Left colon (tissue), 2 donors: Measurements from ENCODE around the gene ZFP1. TPM values are rescaled to one million over a fixed set of nuclear protein-coding genes. Genes with fewer than 3 reads are reported as not detected.
A peak's percentile ranks its signal among the peaks of the same experiment; 100 is the strongest.

Experiments
- ATAC-seq: fragments of 200-7000 bp; cut with Tn5 transposase; one replicate; pipeline ENCODE4 v1.9.1; 2020; ENCODE audit warnings: mild to moderate bottlenecking, moderate library complexity
- DNase-seq, 2 donors: peaks; one replicate each; pipeline ENCODE4 v3.0.0-alpha.2; 2020
- intact Hi-C, 2 donors: fragments of 100-400 bp; cut with DNase I in 1 of 2; cut with micrococcal nuclease in 1 of 2; formaldehyde crosslinking; loops; one replicate each; pipeline versions ENCODE4 v1.11.2 to v1.14.0; 2022; cut with DNase I, micrococcal nuclease
- total RNA-seq, 2 donors: library from RNA; stranded (reverse); fragmentation: NEBNext Ultra II Directional; extraction: Animal tissue kit (Norgen Biotek cat#: 25700); gene quantifications; one replicate each; pipeline ENCODE4 v1.2.1, GENCODE V29; 2021
- donor health status: DM: no; HTN: no; CAD: no.
- donor health status: DM: yes; HTN: yes; CAD: no.

ZFP1 gene
- total RNA-seq, 2 donors from 2014 or later, result 3.1 to 6.2 TPM

DNA sequence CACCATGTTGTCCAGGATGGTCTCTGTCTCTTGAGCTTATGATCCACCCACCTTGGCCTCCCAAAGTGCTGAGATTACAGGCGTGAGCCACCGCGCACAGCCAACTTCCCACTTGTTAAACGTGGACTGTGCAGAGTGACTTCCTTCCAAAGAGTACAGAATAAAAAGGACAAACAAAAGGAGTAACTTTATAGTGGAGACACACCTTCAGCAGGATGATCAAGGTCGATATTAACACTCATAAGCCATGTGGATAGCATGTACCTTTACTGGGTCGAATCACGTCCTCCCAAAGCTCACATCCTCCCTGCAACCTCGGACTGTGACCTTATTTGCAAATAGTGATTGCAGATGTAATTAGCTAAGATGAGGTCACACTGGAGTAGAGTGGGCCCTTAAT, 10.1 kb upstream of the ZFP1 start:
- intact Hi-C loops, result no loop called here
- ATAC-seq (peak; percentile 85), DNase-seq (peak in 1 of 2 donors; percentile 35)

GRCh38 chr16:75138636-75139035, 9.7 kb upstream of the ZFP1 start:
- intact Hi-C loops, result no loop called here
- DNase-seq (no peak), ATAC-seq (no peak)

DNA sequence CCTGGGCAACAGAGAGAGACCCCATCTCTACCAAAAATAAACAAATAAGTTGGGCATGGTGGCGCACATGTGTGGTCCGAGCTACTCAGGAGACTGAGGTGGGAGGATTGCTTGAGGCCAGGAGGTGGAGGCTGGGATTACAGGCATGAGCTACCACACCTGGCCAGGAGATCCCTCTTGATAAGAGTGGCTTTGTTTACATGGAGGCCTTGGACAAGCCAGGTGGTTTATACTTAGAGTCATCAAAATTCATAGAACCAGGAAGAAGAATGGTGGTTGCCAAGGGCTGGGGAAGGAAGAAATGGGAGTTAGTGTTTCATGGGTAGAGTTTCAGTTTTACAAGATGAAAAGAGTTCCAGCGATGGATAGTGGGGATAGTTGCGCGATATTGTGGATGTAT, 8.8 kb upstream of the ZFP1 start:
- DNase-seq, result peak in 1 of 2 donors; percentile 38
- peak; percentile 83 for ATAC-seq
- intact Hi-C loops, result no loop called here

DNA sequence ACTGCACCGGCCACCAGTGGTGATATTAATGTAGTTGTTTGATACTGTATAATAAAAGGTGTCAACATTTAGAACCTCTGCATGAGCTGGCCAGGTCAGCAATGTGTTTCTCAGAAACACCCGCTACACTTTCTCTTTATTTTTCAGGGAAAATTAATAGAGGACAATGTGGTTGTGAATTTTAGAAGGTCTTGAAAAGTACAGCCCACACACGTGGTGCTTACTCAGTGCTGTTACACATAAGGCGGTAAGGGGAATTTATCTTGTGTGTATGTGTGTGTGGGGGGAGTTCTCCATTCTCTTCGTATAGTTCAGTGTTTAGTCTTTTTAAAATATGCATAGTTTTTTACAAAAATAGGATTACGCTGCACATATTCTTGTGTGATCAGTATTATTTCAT, 4.4 kb upstream of the ZFP1 start:
- intact Hi-C loops, result no loop called here
- DNase-seq (no peak), ATAC-seq (no peak)

- ATAC-seq (no peak), DNase-seq (no peak)
- intact Hi-C loops, result no loop called here
Measured at GRCh38 chr16:75147968-75148310, 385 bp upstream of the ZFP1 start.

DNA sequence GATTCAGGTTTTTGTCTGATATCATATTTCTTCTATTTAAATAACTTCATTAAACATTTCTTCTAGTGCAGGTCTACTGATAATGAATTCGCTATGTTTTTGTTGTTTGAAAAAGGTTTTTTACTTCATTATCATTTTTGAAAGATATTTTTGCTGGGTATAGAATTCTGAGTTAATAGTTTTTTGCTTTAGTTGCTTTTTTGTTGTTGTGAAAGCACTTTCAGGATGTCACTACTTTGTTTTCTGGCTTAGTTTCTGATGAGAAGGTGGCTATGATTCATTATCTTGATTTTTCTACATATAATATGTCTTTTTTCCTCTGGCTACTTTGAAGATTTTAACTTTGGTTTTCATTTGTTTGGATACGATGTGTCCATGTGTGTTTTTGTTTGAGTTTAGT, 3.5 kb downstream of the ZFP1 start:
- intact Hi-C loops, result no loop called here
- DNase-seq (no peak), ATAC-seq (no peak)

GRCh38 chr16:75152635-75153034, 4.3 kb downstream of the ZFP1 start:
- intact Hi-C loops, result no loop called here
- no peak for ATAC-seq
- no peak for DNase-seq

- no peak for DNase-seq
- ATAC-seq, result no peak
- intact Hi-C loops, result no loop called here
Measured at GRCh38 chr16:75160386-75160785, 12.1 kb downstream of the ZFP1 start.

GRCh38 chr16:75169899-75170405, 21.6 kb downstream of the ZFP1 start:
- intact Hi-C loops, result no loop called here
- ATAC-seq (no peak), DNase-seq (no peak)

DNA sequence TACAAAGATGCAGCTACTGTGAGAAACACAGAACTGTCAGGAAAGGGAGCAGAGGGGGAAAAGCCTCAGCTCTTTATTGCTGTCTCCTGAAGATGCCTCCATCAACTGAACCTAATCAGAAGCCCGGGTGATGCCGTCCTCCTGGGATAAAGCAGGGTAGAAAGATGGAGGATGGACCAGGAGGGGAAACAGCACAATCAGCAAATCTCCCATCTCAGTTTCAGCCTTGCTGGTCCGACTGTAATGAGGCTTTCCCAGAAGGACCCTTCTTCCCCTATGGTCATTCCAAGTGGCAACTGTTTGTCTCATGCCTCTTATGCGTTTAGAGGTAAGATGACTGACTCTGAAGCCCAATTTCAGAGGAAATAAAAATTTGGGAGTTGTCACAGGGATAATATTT, 24.3 kb downstream of the ZFP1 start:
- DNase-seq (no peak), ATAC-seq (no peak)
- intact Hi-C loops, result no loop called here

DNA sequence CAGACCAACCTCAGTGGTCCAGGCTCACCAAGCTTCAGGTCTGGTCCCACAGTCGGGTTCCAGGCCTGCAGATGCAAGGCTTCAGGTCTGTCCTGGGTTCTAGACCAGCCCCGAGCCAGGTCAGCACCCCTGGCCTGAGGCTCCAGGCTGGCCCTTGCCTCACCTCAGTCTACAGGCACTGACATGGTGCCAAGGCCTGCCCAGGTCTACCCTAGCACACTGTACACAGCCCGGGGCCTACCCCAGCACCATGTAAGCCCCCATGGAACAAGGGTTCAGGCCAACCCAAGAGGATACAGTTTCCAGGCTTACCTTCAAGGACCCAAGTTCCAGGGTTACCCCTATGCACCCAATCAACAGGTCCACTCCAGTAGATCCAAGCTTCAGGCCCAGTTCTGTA, 26.8 kb downstream of the ZFP1 start:
- intact Hi-C loops, result no loop called here
- ATAC-seq (no peak), DNase-seq (no peak)

DNA sequence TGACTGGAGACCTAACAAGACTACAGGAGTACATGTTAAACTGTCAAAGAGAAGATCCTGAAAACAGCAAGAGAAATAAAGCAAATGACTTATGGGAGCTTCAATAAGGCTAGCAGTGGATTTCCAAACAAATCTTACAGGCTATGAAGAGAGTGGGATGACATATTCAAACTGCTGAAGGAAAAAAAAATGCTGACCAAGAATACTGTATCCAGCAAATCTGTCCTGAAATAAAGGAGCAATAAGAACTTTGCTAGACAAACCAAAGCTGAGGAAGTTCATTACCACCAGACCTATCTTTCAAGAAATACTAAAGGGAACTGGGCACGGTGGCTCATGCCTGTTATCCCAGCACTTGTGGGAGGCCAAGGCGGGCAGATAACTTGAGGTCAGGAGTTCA, 28.6 kb downstream of the ZFP1 start:
- ATAC-seq, result no peak

GRCh38 chr16:75179208-75179607, 30.9 kb downstream of the ZFP1 start:
- intact Hi-C loops, result no loop called here
- no peak for DNase-seq
- ATAC-seq, result no peak

More for the DNA sequence above, 28.6 kb downstream of the ZFP1 start:
- no peak for DNase-seq
- intact Hi-C loops, result no loop called here

DNA sequence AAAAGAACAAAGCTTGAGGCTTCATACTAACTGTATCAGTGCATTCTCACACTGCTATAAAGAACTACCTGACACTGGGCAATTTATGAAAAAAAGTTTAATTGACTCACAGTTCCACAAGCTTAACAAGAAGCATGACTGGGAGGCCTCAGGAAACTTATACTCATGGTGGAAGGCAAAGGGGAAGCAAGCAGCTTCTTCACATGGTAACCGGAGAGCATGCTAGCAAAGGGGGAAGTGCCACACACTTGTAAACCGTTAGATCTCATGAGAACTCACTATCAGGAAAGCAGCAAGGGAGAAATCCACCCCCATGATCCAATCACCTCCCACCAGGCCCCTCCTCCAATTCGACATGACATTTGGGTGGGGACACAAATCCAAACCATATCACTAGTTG, 33.3 kb downstream of the ZFP1 start:
- DNase-seq (no peak), ATAC-seq (no peak)
- intact Hi-C loops, result no loop called here

GRCh38 chr16:75188832-75189477, 40.6 kb downstream of the ZFP1 start:
- peak; percentile 78 for ATAC-seq
- DNase-seq, result no peak
- intact Hi-C loops, result no loop called here

GRCh38 chr16:75189638-75190245, 41.4 kb downstream of the ZFP1 start:
- intact Hi-C loops, result loop anchor here in 1 of 2 donors (10.0 kb wide), 1 partner anchor 215 kb away; no protein-coding TSS in a partner anchor
- no peak for DNase-seq
- ATAC-seq, result no peak

DNA sequence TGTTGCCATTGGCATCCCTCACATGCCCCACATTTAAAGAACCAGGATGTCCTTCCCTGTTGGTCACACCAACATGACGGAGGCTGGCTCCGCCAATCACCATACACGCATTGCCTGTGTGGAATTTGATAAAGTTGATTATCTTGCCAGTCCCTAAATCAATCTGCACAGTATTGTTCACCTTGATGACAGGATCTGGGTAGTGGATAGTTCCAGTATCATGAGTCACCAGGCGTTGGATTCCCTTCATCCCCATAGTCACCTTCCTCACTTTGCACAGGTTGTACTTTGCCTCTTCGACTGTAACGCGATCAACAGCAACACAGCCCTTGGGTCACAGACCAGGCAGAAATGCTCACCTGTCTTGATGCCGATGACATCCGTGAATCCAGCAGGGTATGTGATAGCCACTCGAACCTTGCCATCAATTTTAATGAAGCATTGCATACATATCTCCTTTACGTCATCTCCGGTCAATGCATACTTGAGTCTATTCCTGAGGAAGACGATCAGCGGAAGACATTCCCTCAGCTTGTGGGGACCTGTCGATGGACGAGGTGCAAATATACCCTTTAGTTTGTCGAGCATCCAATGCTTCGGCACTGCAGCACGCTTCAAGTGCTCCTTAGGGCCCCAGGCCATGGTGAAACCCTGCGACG, 44.4 kb downstream of the ZFP1 start:
- intact Hi-C loops, result loop anchor here in 1 of 2 donors (10.0 kb wide), 1 partner anchor 212 kb away; no protein-coding TSS in a partner anchor
- DNase-seq (no peak), ATAC-seq (no peak)

DNA sequence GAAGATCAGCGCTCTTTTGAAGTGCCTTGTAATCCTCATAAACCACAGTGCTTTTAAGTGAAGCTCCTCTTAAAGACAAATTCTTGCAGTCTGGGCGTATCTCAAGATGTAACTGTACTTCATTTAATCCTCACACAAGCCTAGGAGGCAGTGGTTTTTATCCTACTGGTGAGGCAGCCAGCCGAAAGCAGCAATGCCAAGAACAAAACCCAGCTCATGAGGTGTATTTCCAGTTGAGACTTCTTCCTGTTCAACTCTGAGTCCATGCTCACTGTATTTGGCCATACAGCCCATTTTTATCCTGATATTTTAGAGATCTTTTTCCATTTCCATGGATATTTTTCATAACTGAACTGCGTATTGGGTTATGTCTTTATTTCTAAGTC, 44.9 kb downstream of the ZFP1 start:
- no peak for DNase-seq
- ATAC-seq, result no peak
- intact Hi-C loops, result loop anchor here in 1 of 2 donors (10.0 kb wide), 1 partner anchor 212 kb away; no protein-coding TSS in a partner anchor

DNA sequence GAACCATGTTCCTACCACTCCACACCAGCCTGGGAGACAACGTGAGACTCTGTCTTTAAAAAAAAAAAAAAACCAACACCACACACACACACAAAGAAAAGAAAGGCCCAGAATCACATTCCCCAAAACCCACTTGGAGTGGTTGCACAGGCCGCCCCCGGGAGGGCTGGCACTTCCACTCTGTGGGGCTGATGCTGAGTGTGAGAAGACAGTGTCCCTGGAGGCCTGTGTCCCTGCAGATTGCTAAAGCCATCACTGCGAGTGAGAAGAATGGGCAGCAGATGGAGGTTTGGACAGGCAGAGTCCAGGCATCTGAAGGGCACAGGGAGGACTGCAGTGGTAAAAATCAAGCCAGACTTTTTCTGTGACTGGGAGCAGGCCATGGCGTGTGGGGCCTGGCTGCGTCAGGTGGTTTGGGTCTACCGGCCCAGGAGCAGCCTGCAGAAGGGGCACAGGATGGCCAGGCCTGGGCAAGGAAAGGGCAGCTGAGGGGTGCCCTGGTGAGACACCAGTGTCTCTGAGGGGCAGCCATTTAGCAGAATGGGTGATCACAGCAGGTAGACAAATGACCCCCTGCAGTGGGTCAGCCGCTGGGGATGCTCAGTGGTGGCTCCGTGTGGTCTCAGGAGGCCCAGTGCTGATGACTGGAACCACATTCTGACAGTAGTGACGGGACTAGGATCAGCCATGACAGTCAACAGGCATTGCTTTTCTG, 45.6 kb downstream of the ZFP1 start:
- no peak for DNase-seq
- no peak for ATAC-seq
- intact Hi-C loops, result loop anchor here in 1 of 2 donors (10.0 kb wide), 1 partner anchor 211 kb away; no protein-coding TSS in a partner anchor
